ENCODE data around the gene PRDM13.

The PRDM13 gene

DNA sequence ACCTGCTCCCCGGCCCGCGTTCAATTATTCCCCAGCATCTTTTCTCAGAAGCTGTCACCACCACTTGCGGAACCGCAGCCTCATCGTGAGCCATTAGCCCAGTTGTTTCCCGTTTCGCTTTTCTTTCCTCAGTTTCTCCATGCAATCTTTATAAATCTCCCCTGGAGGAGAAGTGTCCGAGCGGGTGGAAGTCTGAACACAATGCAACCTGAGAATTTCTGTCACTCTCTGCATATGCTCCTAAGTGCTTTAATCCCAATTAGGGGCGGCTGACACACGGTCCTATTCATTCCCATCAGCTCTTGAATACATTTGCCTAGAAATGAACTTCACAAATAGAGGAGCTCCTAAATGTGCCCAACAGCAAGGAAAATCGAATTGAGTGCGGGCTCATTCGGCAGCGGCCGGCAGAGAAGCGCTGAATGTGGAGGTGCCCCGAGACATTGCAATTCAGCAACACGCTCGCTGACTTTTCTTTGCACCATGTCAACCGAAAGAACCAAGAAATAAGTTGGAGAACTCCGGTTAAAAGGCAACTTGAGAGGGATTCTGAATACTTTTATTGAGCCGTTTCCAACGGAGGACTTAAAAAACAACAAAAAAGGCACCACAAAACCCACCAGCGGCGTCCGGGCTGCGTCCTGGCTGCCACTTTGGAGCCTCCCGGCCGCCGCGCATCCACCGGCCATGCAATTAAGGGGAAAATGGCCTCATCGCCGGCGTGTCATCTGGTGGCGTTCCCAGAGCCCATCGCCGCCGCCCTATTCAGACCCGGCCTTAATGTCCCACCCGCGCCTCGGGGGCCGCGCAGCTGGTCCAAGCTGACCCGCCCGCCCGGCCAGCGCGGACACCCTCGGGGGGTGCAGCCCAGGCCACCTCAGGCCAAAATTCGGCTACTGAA is 3.9 kb upstream of the PRDM13 start:
- Histone ChIP-seq H3F3A (ENCODE audit: low read depth) (no peaks in the 10 kb centered on the region), H3K4me1 (ENCODE audit: insufficient read depth, low read length, poor library complexity, severe bottlenecking) (no peaks in the 10 kb centered on the region), H3K27me3 (ENCODE audit: insufficient read depth, low read length, poor library complexity, severe bottlenecking) (no peaks in the 10 kb centered on the region), H3K9me3 (ENCODE audit: insufficient read depth, low read depth, low read length) (no peaks in the 10 kb centered on the region), H4K20me1 (ENCODE audit: insufficient read depth, low read length, poor library complexity, severe bottlenecking) (no peaks in the 10 kb centered on the region), H3K9me2 (replicated peaks; ENCODE audit: low read depth, low read length) (no peaks in the 10 kb centered on the region), H3K4me3 (ENCODE audit: low read length, poor library complexity, severe bottlenecking) (no peak overlapping the region), H2AFZ (ENCODE audit: low read length) (no peak overlapping the region), H3K9ac (ENCODE audit: low read depth, low read length, poor library complexity, severe bottlenecking) (no peak overlapping the region), H3K36me3 (ENCODE audit: insufficient read depth, low read length) (no peaks in the 10 kb centered on the region), H3K79me2 (ENCODE audit: insufficient read depth, low read length) (no peaks in the 10 kb centered on the region), H3K4me2 (ENCODE audit: low read depth, low read length, poor library complexity, severe bottlenecking) (no peak overlapping the region)
- TF ChIP-seq, protein P1, sequence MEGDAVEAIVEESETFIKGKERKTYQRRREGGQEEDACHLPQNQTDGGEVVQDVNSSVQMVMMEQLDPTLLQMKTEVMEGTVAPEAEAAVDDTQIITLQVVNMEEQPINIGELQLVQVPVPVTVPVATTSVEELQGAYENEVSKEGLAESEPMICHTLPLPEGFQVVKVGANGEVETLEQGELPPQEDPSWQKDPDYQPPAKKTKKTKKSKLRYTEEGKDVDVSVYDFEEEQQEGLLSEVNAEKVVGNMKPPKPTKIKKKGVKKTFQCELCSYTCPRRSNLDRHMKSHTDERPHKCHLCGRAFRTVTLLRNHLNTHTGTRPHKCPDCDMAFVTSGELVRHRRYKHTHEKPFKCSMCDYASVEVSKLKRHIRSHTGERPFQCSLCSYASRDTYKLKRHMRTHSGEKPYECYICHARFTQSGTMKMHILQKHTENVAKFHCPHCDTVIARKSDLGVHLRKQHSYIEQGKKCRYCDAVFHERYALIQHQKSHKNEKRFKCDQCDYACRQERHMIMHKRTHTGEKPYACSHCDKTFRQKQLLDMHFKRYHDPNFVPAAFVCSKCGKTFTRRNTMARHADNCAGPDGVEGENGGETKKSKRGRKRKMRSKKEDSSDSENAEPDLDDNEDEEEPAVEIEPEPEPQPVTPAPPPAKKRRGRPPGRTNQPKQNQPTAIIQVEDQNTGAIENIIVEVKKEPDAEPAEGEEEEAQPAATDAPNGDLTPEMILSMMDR (conservative IDR thresholded peaks at IDR 0.05; ENCODE audit: low read length): no peak
- TF ChIP-seq EZH2phosphoT487 (IDR thresholded peaks at IDR 0.05; ENCODE audit: borderline replicate concordance): no peak

DNA sequence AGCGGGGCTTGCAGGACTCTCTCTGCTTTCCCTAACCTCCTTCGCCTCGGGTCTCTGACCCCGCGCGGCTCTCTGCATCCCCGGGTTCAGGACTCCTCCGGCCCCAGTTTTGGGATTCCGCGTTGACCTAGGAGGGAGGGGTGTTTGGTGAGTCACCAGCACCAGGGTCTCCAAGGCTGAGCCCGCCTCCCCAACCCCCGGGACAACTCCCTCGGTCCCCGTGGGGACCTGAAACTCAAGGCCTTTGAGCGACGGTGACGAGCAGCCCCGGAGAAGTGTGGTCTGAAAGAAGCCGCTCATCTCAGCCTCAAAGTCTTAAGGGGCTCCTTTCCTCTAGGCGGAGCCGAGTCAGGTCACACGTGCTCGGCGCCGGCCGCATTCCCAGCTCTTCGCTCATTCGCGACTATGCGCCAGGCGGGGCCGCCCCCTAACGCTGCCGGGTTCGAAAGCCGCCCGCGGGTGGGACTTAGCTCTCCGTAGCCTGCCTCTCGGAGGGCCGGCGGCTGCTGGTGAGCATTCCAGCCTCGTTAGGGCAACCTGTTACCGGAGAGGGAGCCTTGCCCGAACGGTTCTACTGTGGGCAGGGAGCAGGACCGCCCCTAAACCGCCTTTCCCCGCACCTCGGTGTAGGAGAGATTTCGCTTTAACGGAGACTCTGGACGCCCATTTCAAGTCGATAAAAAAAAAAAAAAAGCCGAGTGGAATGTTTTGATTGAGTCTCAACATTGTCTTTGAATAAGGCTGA is 3.0 kb upstream of the PRDM13 start:
- Histone ChIP-seq H3K36me3 (ENCODE audit: insufficient read depth, low read length) (no peaks in the 10 kb centered on the region), H2AFZ (ENCODE audit: low read length) (no peak overlapping the region), H3K27me3 (ENCODE audit: insufficient read depth, low read length, poor library complexity, severe bottlenecking) (no peaks in the 10 kb centered on the region), H3K4me1 (ENCODE audit: insufficient read depth, low read length, poor library complexity, severe bottlenecking) (no peaks in the 10 kb centered on the region), H3K4me3 (ENCODE audit: low read length, poor library complexity, severe bottlenecking) (no peak overlapping the region), H3K9me2 (replicated peaks; ENCODE audit: low read depth, low read length) (no peaks in the 10 kb centered on the region), H3K4me2 (ENCODE audit: low read depth, low read length, poor library complexity, severe bottlenecking) (no peak overlapping the region), H3K79me2 (ENCODE audit: insufficient read depth, low read length) (no peaks in the 10 kb centered on the region), H3K9me3 (ENCODE audit: insufficient read depth, low read depth, low read length) (no peaks in the 10 kb centered on the region), H3K9ac (ENCODE audit: low read depth, low read length, poor library complexity, severe bottlenecking) (no peak overlapping the region), H3F3A (ENCODE audit: low read depth) (no peaks in the 10 kb centered on the region), H4K20me1 (ENCODE audit: insufficient read depth, low read length, poor library complexity, severe bottlenecking) (no peaks in the 10 kb centered on the region)
- TF ChIP-seq, protein P1 (conservative IDR thresholded peaks at IDR 0.05; ENCODE audit: low read length): no peak
- no peak for TF ChIP-seq EZH2phosphoT487 (IDR thresholded peaks at IDR 0.05; ENCODE audit: borderline replicate concordance)

DNA sequence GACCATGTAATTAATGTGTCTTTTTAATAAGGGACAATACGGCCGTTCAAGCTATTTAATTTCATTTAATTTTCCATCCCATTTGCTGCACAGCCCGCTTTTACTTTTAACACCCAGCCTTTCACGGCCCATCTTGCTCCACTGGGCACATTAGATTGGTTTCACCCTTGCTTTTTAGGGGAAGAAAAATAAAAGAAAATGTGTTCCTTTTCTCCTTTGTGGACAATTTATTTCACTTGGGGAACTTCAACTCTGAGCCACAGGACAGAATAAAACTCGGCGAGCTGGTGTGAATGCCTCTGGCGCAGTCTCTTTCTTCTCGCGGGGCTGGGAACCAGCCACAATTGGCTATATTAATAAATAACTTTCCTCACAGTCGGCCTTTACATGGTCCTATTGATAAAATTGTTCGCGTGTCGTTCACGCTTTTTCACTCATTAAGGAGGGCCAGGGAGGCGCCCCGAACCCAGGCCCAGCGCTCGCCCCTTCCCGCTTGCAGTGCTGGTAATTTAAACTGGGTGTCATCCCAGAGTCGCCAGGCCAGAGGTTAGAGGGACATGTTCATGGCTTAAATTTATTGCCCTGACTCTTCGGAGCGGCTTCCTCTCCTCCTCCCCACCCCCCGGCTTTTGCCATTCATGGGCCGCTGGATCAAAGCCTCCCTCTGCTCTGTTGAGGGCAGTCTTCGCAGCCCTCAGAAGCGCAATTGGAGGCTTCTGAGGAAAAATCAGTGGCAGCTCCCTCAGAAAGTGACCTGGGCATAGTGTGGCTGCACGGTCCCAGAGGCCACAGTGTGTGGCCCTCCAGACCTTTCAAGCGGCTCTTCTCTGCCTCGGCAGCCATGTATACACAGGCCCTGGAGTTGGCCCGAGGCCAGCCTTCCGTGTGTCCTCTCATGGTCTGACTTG is 2.2 kb upstream of the PRDM13 start:
- TF ChIP-seq, protein P1 (conservative IDR thresholded peaks at IDR 0.05; ENCODE audit: low read length): no peak
- TF ChIP-seq EZH2phosphoT487 (IDR thresholded peaks at IDR 0.05; ENCODE audit: borderline replicate concordance): no peak
- Histone ChIP-seq H4K20me1 (ENCODE audit: insufficient read depth, low read length, poor library complexity, severe bottlenecking) (no peaks in the 10 kb centered on the region), H3K9me2 (replicated peaks; ENCODE audit: low read depth, low read length) (no peaks in the 10 kb centered on the region), H3K27me3 (ENCODE audit: insufficient read depth, low read length, poor library complexity, severe bottlenecking) (no peaks in the 10 kb centered on the region), H3F3A (ENCODE audit: low read depth) (no peaks in the 10 kb centered on the region), H3K79me2 (ENCODE audit: insufficient read depth, low read length) (no peaks in the 10 kb centered on the region), H3K4me2 (ENCODE audit: low read depth, low read length, poor library complexity, severe bottlenecking) (no peak overlapping the region), H3K9me3 (ENCODE audit: insufficient read depth, low read depth, low read length) (no peaks in the 10 kb centered on the region), H2AFZ (ENCODE audit: low read length) (no peak overlapping the region), H3K4me3 (ENCODE audit: low read length, poor library complexity, severe bottlenecking) (no peak overlapping the region), H3K9ac (ENCODE audit: low read depth, low read length, poor library complexity, severe bottlenecking) (no peak overlapping the region), H3K36me3 (ENCODE audit: insufficient read depth, low read length) (no peaks in the 10 kb centered on the region), H3K4me1 (ENCODE audit: insufficient read depth, low read length, poor library complexity, severe bottlenecking) (no peaks in the 10 kb centered on the region)
